Fibroblast of the aortic adventitia (primary cell): ENCODE results near the gene PTPRN. TPM values are rescaled to one million over a fixed set of nuclear protein-coding genes. Genes with fewer than 3 reads are reported as not detected.
A peak's percentile ranks its signal among the peaks of the same experiment; 100 is the strongest.

Experiments used
- DNase-seq: peaks from one replicate; pipeline ENCODE4 v3.0.0-alpha.2; 2010; ENCODE audit warnings: low read depth
- H3K4me3 ChIP-seq: 2 replicates; pipeline ENCODE4 v1.5.1; 2011; ENCODE audit warnings: low read depth, mild to moderate bottlenecking, control low read depth, low read length, moderate library complexity
- CTCF ChIP-seq: IDR thresholded peaks from 2 replicates; pipeline ENCODE4 v1.5.1; 2011; ENCODE audit warnings: mild to moderate bottlenecking, low read length, control low read depth, inconsistent platforms; ENCODE audit not compliant: insufficient read depth
- total RNA-seq: library from RNA; depleted of rRNA; stranded (reverse); fragments of >200 nt; gene quantifications from 2 replicates; pipeline ENCODE4 v1.2.3, GENCODE V29; 2012; ENCODE audit warnings: low replicate concordance

The PTPRN gene
- total RNA-seq, 1 donor = 0.36 TPM

GRCh38 chr2:219277703-219278654, 31.2 kb downstream of the PTPRN start:
- DNase-seq = peak; percentile 82
- TF ChIP-seq CTCF = peak; percentile 99
- H3K4me3 ChIP-seq = no peak overlapping the region

GRCh38 chr2:219274361-219274921, 34.8 kb downstream of the PTPRN start:
- no peak for TF ChIP-seq CTCF
- H3K4me3 ChIP-seq = no peak overlapping the region
- DNase-seq = peak; percentile 72

- TF ChIP-seq CTCF = no peak
- no peak overlapping the region for H3K4me3 ChIP-seq
- no peak for DNase-seq
Observed at GRCh38 chr2:219273937-219274336, 35.3 kb downstream of the PTPRN start.

GRCh38 chr2:219272995-219273394, 36.2 kb downstream of the PTPRN start:
- H3K4me3 ChIP-seq = no peak overlapping the region
- TF ChIP-seq CTCF = no peak
- DNase-seq = no peak

GRCh38 chr2:219272356-219272755, 36.8 kb downstream of the PTPRN start:
- no peak overlapping the region for H3K4me3 ChIP-seq
- no peak for TF ChIP-seq CTCF
- DNase-seq = no peak

GRCh38 chr2:219271021-219271420, 38.2 kb downstream of the PTPRN start:
- TF ChIP-seq CTCF = no peak
- DNase-seq = no peak
- H3K4me3 ChIP-seq = no peak overlapping the region
